Measurements from ENCODE around the gene NANS. TPM values are rescaled to one million over a fixed set of nuclear protein-coding genes. Genes with fewer than 3 reads are reported as not detected.

The NANS gene
- total RNA-seq, 1 donor from 2014 or later: 44.4 TPM

DNA sequence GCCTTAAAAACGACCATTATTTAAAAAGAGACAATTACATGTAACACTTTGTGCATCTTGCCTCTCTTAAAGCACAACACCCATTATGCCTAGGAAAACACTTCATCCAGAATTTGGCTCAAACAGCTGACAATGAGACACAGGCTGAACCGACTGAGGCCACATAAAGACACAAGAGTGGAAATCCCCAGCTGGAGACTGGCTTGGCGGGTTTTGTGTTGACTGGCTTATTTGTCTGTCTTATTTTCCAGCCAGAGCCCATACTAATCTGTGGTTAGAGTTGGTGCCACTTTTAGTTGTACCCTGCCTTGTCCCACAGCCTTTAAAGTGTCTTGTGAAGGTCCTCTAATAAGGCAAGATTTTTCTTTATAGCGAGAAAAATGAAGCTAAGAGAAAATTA lies 41.3 kb downstream of the NANS start:
- Histone ChIP-seq H2AFZ (ENCODE audit: low read depth, low read length) (no peak overlapping the region), H3K9me3 (ENCODE audit: insufficient read depth, low read depth, low read length) (no peaks in the 10 kb centered on the region), H3K4me3 (ENCODE audit: insufficient read depth, low read depth, low read length) (no peak overlapping the region), H3K27ac (ENCODE audit: low read depth, low read length) (no peak overlapping the region), H3K79me2 (ENCODE audit: insufficient read depth, low read length) (no peaks in the 10 kb centered on the region), H3K27me3 (ENCODE audit: insufficient read depth, low read length) (no peaks in the 10 kb centered on the region), H3K4me1 (ENCODE audit: insufficient read depth, low read length) (no peaks in the 10 kb centered on the region), H3K36me3 (ENCODE audit: insufficient read depth, low read length) (no peaks in the 10 kb centered on the region), H4K20me1 (ENCODE audit: insufficient read depth, low read length) (no peaks in the 10 kb centered on the region), H3K9ac (ENCODE audit: low read length) (no peak overlapping the region), H3K4me2 (ENCODE audit: low read length) (no peak overlapping the region)
- peaks cover 3% of the 10 kb centered on the region for H3K4me1 Mint-ChIP-seq (ENCODE audit: low read depth, unreplicated experiment)
- DNase-seq (ENCODE audit: low read depth) (no peak), FAIRE-seq (no peak)
- H3K9me3 Mint-ChIP-seq (ENCODE audit: unreplicated experiment): no peaks in the 10 kb centered on the region
- H3K27me3 Mint-ChIP-seq (ENCODE audit: low read depth, unreplicated experiment): peaks cover 8% of the 10 kb centered on the region
- TF ChIP-seq, protein P1, sequence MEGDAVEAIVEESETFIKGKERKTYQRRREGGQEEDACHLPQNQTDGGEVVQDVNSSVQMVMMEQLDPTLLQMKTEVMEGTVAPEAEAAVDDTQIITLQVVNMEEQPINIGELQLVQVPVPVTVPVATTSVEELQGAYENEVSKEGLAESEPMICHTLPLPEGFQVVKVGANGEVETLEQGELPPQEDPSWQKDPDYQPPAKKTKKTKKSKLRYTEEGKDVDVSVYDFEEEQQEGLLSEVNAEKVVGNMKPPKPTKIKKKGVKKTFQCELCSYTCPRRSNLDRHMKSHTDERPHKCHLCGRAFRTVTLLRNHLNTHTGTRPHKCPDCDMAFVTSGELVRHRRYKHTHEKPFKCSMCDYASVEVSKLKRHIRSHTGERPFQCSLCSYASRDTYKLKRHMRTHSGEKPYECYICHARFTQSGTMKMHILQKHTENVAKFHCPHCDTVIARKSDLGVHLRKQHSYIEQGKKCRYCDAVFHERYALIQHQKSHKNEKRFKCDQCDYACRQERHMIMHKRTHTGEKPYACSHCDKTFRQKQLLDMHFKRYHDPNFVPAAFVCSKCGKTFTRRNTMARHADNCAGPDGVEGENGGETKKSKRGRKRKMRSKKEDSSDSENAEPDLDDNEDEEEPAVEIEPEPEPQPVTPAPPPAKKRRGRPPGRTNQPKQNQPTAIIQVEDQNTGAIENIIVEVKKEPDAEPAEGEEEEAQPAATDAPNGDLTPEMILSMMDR (IDR thresholded peaks at IDR 0.05; ENCODE audit: insufficient read depth, low read depth, low read length): no peak
- H3K27ac Mint-ChIP-seq (ENCODE audit: unreplicated experiment): no peak overlapping the region
- H3K36me3 Mint-ChIP-seq (ENCODE audit: low read depth, unreplicated experiment): peaks cover 26% of the 10 kb centered on the region
- no peak overlapping the region for H3K4me3 Mint-ChIP-seq (ENCODE audit: unreplicated experiment)

DNA sequence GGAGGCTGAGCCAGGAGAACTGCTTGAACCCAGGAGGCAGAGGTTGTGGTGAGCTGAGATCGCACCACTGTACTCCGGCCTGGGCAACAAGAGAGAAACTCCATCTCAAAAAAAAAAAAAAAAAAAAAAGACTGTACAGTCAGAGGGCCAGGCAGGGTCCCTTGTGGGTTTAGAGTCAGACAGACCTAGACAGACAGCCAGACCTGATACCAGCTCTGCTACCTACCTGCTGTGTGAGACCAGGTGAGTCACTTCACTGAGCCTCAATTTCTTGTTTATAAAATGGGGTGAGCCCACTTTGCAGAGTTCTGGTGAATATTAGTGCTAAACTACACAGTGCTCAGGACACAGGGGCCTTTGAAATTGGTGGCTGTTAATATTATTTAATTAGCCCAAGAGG lies 42.8 kb downstream of the NANS start:
- no peak overlapping the region for H3K27ac ChIP-seq (ENCODE audit: low read depth, low read length)
- Mint-ChIP-seq H3K4me1 (ENCODE audit: low read depth, unreplicated experiment) (peaks cover 3% of the 10 kb centered on the region), H3K36me3 (ENCODE audit: low read depth, unreplicated experiment) (peaks cover 18% of the 10 kb centered on the region), H3K27ac (ENCODE audit: unreplicated experiment) (no peak overlapping the region), H3K9me3 (ENCODE audit: unreplicated experiment) (no peaks in the 10 kb centered on the region), H3K4me3 (ENCODE audit: unreplicated experiment) (no peak overlapping the region), H3K27me3 (ENCODE audit: low read depth, unreplicated experiment) (peaks cover 4% of the 10 kb centered on the region)
- no peak overlapping the region for H3K9ac ChIP-seq (ENCODE audit: low read length)
- H3K4me1 ChIP-seq (ENCODE audit: insufficient read depth, low read length): no peaks in the 10 kb centered on the region
- no peaks in the 10 kb centered on the region for H3K27me3 ChIP-seq (ENCODE audit: insufficient read depth, low read length)
- no peaks in the 10 kb centered on the region for H3K79me2 ChIP-seq (ENCODE audit: insufficient read depth, low read length)
- no peaks in the 10 kb centered on the region for H3K36me3 ChIP-seq (ENCODE audit: insufficient read depth, low read length)
- TF ChIP-seq, protein P1 (IDR thresholded peaks at IDR 0.05; ENCODE audit: insufficient read depth, low read depth, low read length): no peak
- no peak for TF ChIP-seq EZH2 (IDR thresholded peaks at IDR 0.05; ENCODE audit: insufficient read depth, low read length)
- DNase-seq (ENCODE audit: low read depth): no peak
- no peaks in the 10 kb centered on the region for H4K20me1 ChIP-seq (ENCODE audit: insufficient read depth, low read length)
- no peak overlapping the region for H3K4me3 ChIP-seq (ENCODE audit: insufficient read depth, low read depth, low read length)
- no peaks in the 10 kb centered on the region for H3K9me3 ChIP-seq (ENCODE audit: insufficient read depth, low read depth, low read length)
- FAIRE-seq: no peak
- no peak overlapping the region for H3K4me2 ChIP-seq (ENCODE audit: low read length)
- H2AFZ ChIP-seq (ENCODE audit: low read depth, low read length): no peak overlapping the region

GRCh38 chr9:98099898-98100297 lies 43.4 kb downstream of the NANS start:
- Histone ChIP-seq H3K27me3 (ENCODE audit: insufficient read depth, low read length) (no peaks in the 10 kb centered on the region), H3K9ac (ENCODE audit: low read length) (no peak overlapping the region), H4K20me1 (ENCODE audit: insufficient read depth, low read length) (no peaks in the 10 kb centered on the region), H3K4me2 (ENCODE audit: low read length) (no peak overlapping the region), H3K27ac (ENCODE audit: low read depth, low read length) (no peak overlapping the region), H3K4me3 (ENCODE audit: insufficient read depth, low read depth, low read length) (no peak overlapping the region), H2AFZ (ENCODE audit: low read depth, low read length) (no peak overlapping the region), H3K36me3 (ENCODE audit: insufficient read depth, low read length) (no peaks in the 10 kb centered on the region), H3K79me2 (ENCODE audit: insufficient read depth, low read length) (no peaks in the 10 kb centered on the region), H3K4me1 (ENCODE audit: insufficient read depth, low read length) (no peaks in the 10 kb centered on the region), H3K9me3 (ENCODE audit: insufficient read depth, low read depth, low read length) (no peaks in the 10 kb centered on the region)
- no peak for FAIRE-seq
- H3K4me3 Mint-ChIP-seq (ENCODE audit: unreplicated experiment): no peak overlapping the region
- H3K27ac Mint-ChIP-seq (ENCODE audit: unreplicated experiment): no peak overlapping the region
- H3K4me1 Mint-ChIP-seq (ENCODE audit: low read depth, unreplicated experiment): peaks cover 3% of the 10 kb centered on the region
- DNase-seq (ENCODE audit: low read depth): no peak
- H3K9me3 Mint-ChIP-seq (ENCODE audit: unreplicated experiment): no peaks in the 10 kb centered on the region
- peaks cover 4% of the 10 kb centered on the region for H3K27me3 Mint-ChIP-seq (ENCODE audit: low read depth, unreplicated experiment)
- peaks cover 20% of the 10 kb centered on the region for H3K36me3 Mint-ChIP-seq (ENCODE audit: low read depth, unreplicated experiment)
- TF ChIP-seq EZH2 (IDR thresholded peaks at IDR 0.05; ENCODE audit: insufficient read depth, low read length): no peak
- TF ChIP-seq, protein P1 (IDR thresholded peaks at IDR 0.05; ENCODE audit: insufficient read depth, low read depth, low read length): no peak
